GM19035 (cell line): Measurements from ENCODE around the gene ALPP.
"Not testable (repeated sequence)": the region's sequence is repeated elsewhere in the genome, so short reads cannot be mapped to it uniquely, and the experiment has no call there.

Source experiments
- ATAC-seq: cut with Tn5 transposase; IDR thresholded peaks from one replicate; pipeline ENCODE4 v1.9.1; 2021; ENCODE audit not compliant: unreplicated experiment

ALPP gene

DNA sequence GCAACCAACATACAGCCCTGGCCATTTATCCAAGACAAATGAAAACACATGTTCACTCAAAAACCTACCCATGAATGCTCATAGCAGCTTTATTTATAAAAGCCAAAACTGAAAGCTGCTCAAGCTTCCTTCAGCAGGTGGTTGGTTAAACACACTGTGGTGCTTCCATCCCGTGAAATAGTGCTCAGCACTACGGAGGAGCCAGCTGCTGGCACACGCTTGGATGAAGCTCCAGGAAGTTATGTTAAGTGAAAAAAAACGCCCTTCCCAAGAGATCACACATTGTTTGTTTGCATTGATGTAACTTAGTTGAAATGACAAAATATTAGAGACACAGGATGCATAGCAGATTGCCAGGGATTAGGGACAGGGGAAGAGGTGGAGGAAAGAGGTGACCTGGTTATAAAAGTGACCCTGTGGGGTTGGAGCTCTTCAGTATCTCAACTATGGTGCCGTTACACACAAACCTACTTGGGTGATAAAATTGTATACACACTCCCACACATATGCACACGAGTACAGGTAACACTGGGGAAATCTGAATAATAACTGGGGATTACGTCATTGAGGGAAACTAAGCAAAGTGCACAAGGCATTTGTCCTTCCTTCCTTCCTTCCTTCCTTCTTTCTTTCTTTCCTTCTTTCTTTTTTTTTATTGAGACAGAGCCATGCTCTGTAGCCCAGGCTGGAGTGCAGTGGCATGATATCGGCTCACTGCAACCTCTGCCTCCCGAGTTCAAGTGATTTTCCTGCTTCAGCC, 21.9 kb downstream of the ALPP start:
- no peak for ATAC-seq

DNA sequence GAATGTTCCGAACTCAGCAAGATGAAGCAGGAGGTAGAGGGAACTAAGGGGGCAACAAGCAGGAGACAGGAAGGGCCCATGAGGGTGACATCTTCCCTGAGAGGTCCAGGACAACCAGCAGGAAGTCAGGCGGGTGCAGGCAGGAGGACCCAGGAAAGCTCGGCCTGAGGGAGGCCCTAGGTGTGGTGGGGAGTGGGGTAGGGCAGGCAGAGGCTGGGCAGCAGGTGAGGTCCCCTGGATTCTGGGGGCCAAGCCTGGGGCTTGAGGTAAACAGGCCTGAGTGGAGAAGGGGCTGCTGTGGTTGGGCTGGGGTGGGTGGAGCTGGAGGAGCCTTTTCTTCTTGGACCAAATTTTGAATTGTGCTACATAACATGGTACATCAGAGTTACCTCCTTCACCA, 24.0 kb downstream of the ALPP start:
- no peak for ATAC-seq

DNA sequence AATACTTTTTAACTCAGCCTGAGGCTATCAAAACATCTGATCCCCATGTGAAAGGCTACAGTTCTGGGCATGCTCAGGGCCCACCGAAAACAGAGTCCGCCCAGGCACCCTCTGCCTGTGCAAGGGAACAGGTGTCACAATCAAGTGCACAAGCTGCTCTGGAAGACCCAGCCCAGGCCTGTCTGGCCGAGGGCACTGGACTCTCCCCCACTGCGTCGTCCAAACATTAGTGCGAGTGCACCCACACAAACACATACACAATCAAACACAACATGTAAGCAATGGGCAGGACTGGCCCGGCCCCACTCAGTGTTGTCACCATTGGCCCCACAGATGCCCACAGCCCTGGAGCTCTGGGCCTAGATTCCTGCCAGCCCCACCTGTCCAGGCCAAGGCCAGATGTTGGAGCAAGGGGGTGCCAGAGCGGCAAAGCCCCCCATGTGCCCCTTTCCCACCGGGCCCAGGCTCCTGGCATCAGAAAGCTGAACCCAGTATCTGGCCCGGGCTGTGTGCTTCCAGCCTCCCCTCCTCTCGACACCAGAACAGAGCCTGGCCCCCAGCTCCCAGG, 27.5 kb downstream of the ALPP start:
- no peak for ATAC-seq

DNA sequence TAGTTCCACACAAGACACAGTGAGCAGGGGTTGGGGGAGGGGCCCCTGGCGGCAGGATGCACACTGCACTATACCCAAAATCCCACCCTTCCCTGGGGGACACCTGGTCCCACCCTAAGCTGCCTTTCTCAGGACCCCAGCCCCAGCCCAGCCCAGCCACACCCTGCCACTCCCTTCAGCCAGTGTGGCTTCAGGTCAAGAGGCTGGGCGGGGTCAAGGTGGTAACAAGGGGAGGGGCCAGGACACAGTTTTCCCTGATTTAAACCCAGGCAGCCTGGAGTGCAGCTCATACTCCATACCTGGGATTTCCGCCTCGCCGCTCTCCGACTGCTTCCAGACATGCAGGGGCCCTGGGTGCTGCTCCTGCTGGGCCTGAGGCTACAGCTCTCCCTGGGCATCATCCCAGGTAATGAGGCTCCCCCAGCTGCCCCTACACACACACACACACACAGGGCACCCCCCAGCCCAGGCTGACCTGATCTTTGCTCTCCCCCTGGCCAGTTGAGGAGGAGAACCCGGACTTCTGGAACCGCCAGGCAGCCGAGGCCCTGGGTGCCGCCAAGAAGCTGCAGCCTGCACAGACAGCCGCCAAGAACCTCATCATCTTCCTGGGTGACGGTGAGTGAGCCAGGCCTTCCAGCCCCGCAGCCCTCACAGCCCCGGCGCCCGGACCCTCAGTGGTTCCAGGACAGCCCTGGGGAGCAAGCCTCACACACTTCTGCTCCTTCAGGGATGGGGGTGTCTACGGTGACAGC, 28.2 kb downstream of the ALPP start, which contains the start of gene ALPG:
Gene ALPG (plus strand): TSS at position 289 of the 755 bp plus-strand sequence. CDS start 51 bp downstream, at position 340.
- ATAC-seq: no peak

DNA sequence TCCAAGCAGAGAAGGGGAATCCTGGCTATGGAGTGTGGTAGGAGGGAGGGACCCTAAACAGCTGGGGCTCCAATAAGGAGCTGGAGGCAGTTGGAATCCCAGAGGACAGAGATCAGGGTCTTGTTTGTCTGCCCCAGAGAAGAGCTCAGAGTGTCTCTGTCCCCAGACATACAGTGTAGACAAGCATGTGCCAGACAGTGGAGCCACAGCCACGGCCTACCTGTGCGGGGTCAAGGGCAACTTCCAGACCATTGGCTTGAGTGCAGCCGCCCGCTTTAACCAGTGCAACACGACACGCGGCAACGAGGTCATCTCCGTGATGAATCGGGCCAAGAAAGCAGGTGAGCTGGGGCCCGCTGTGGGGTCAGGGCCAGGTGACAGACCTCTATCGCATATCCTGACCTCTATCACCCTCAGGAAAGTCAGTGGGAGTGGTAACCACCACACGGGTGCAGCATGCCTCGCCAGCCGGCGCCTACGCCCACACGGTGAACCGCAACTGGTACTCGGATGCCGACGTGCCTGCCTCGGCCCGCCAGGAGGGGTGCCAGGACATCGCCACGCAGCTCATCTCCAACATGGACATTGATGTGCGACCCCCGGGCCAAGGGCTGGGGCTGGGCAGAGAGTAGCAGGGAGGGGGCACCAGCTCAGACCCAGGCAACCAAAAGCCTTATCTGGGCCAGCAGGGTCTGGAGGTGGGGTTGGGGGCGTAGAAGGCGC, 29.0 kb downstream of the ALPP start:
- not testable (repeated sequence) for ATAC-seq

DNA sequence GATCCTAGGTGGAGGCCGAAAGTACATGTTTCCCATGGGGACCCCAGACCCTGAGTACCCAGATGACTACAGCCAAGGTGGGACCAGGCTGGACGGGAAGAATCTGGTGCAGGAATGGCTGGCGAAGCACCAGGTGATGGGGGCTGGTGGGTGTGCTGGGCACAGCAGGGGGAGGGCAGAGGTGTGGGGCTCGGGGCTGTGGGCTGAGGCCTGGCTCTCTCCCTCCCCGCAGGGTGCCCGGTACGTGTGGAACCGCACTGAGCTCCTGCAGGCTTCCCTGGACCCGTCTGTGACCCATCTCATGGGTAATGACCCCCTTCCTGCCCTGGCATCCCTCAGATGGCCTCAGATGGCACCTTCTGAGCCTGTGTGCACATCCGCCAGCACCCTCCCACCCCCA, 29.7 kb downstream of the ALPP start:
- not testable (repeated sequence) for ATAC-seq

DNA sequence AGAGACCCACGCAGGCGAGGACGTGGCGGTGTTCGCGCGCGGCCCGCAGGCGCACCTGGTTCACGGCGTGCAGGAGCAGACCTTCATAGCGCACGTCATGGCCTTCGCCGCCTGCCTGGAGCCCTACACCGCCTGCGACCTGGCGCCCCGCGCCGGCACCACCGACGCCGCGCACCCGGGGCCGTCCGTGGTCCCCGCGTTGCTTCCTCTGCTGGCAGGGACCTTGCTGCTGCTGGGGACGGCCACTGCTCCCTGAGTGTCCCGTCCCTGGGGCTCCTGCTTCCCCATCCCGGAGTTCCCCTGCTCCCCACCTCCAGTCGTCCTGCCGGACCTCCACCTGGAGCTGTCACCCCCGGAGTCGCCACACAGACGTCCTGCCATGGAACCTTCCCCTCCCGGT, 31.1 kb downstream of the ALPP start:
- ATAC-seq: not testable (repeated sequence)

DNA sequence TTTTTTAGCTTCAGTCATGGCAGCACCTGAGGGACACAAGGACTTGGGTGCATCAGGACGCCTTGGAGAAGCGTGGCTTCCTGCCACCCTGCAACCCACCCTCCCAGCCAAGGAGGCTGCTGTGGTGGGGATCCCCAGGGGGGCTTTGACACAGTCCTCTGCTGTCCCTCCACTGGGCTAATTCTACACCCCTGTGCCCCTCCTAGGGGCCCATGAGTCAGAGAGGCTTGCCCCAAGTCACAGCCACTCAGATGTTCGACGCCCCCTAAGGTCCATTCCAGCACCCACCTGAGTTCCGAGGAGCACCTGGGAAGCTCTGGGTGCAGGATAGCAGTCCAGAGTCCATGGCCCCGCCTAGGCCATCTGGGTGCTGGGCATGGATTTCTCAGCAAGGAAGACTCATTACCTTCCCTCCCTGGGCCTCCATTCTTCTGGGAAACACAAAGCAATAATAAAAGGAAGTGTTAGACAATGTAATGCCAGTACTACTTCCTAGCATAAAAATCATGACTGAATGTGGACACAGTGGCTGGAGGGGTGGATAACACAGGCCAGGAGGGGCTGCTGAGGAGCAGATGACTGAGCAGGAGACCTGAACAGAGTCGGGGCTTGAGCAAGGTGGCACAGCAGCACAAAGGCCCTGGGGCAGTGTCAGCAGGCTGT, 31.8 kb downstream of the ALPP start:
- ATAC-seq: no peak

DNA sequence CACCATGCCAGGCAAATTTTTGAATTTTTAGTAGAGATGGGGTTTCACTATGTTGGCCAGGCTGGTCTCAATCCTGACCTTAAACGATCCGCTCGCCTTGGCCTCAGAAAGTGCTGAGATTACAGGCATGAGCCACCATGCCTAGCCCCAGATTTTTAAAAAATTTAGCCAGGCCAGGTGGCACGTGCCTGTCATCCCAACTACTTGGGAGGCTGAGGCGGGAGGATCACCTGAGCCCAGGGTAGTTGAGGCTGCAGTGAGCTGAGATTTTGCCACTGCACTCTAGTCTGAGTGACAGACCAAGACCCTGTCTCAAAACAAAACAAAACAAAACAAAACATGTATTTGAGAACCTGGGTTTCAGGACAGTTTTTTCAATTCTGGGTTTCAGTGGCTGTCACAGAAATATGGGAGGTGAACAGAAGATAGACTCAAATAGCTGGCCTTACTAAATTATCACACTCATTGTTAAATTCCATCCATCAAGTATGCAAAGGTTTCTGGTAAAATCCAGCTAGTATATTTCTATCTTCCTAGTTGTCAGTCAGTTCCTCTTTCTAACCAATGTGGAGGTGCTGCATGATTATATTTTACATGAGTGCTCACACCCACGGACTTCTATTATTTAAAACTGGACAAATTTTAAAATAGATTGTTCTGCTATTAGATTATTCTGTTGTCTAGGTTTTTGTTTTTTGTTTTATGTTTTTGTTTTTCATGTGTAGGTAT, 33.5 kb downstream of the ALPP start:
- no peak for ATAC-seq

DNA sequence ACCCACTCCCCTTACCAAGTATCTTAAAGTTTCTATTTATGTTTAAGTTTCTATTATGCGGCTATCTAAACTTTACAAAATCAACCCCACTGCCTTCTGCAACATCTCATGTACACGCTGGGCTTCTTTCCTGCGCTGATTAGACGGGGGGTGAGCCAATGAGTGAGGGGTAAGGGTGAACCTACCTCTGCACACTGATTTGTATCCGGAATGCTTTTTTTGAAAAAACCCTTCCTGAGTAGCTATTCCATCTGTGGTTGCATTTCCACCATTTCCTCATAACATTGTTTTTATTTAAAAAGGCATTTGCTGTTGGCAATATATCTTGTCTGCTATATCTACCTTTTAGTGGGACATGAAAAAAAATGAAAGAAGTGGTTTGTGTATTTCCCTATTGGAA, 34.4 kb downstream of the ALPP start:
- no peak for ATAC-seq

DNA sequence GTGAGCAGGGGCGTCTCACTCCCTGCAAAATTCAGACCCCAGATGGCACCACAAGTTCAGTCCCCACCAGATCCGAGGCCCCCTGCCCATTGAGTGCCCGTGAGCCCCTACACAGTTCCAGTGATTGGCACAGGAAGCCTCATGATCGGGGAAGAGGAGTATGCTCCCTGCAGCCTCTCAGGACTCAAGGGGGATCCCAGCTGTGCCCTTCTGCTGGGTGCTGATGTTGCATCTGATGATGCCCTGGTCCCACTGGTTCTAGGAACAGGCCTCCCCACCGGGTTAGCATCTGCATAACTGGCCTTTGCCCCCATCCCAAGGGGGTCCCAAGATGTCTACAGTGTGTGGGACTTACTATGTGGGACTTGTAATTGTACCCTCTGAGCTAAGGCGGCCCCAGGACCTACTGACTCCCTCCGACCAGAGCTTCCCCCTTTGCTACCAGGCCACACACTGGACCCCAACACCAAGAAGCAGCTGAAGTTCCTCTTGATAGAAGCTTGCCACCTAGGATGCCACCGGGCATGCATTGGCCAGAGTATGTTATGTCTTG, 36.7 kb downstream of the ALPP start:
- no peak for ATAC-seq

DNA sequence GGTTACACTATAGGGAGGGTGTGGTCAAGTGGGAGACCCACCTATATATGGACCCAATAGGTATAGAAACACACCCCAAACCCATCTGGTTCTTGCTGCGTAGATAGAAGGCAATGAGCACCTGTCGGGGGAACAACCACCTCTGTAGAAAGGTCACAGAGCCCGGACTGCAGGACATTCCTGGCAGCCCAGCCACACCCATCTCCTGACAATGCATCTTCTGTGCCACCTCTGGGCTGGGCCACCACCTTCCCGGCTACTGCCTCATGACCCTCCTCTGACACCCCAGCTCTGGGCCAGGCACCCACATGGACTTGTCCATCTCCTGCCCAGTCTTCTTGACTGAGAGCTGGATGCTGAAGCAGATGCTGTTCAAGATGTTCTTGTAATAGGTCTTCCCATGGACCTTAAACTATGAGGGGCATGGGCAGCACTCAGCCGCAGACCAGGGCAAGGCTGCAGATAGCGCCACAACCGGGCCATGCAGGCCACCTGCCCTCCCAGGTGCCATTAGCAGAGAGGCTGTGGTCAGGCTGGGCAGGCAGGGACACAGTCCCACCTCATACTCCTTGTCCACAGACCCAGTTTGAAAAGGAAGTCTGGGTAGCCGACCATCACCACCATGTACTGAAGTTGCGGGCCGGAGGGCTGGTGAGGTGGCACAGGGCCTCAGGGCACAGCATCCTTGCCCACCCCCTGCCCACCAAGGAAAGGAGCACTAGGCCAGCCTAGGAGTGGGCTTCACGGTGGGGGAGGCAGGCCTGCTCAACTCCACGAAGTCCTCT, 37.4 kb downstream of the ALPP start:
- ATAC-seq: no peak

DNA sequence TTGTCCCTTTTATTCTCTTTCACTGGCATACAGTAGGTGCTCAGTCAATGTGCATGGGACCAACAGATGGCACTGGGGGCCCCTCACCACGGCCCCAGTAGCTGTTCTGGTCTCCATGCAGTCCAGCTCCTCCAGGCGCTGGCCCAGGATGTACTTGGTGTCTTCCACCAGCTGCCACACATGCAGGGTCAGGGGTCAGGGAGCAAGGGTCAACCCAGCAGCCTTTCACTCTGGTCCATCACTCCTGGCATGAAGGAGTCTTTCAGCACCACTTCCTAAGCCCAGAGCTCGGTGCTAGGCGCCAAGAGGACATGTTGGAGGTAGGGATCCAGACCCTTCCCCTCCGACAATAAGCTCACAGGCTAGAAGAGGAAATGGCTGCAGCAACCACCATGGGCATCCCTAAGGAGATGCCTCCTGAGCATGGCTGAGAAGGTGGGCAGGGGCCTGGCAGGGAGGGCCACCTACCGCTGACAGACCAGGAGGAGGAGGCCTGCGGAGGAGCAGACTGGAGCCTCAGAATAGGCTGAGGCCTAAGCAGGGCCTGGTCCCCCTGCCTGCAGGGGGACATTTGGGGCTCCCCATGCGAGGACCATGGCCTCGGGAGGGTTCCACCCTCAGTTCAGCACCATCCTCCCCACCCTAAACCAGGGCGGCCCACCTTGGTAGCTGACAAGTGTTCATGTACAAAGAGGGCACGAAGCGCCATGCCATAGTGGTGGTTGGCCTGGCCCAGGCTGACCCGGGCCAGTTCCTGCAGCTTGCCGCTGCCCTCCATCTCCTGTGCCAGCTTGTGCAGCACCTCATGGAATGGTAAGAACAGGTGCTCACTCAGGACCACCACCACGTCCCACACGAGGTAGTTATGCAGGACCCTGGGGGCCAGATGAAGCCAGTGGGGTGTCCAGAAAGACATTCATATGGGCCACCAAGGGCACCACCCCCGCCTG, 38.2 kb downstream of the ALPP start:
- ATAC-seq: no peak

DNA sequence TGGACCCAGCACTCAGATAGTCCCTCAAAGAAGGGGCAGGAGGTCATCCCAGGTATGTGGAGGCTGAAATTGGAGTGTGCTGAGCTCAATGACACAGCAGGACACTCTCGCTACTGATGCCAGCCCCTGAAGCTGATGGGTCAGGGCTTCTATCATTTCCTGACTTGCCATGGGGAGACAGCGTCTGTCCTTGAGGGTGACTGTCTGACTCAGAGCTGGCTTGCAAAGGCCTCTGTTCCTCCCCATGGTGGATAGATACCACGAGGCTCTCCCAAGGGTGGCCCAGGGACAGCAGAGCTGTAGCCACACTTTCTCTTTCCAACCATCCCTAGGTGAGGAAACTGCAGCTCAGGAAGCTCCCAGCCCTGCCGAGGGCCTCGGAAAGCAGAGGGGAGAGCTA, 38.9 kb downstream of the ALPP start:
- no peak for ATAC-seq

DNA sequence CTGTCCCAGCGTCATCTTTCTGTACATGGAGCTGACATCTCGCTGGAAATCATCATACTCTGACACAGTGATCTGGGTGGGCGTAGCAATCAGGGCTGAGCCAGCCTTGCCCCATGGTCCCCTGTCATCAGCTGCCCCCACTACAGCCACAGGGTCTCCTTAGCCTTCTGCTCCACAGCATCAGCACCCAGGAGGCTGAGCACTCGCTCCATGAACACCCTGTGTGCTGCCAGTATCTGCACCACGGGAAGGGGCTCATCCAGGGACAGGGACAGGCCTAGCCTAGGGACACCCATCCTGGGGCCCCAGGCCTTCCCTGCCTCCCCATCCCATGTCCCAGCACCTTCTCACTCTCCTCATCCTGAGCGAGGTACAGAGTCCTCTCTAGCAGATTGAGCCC, 39.5 kb downstream of the ALPP start:
- ATAC-seq: no peak

DNA sequence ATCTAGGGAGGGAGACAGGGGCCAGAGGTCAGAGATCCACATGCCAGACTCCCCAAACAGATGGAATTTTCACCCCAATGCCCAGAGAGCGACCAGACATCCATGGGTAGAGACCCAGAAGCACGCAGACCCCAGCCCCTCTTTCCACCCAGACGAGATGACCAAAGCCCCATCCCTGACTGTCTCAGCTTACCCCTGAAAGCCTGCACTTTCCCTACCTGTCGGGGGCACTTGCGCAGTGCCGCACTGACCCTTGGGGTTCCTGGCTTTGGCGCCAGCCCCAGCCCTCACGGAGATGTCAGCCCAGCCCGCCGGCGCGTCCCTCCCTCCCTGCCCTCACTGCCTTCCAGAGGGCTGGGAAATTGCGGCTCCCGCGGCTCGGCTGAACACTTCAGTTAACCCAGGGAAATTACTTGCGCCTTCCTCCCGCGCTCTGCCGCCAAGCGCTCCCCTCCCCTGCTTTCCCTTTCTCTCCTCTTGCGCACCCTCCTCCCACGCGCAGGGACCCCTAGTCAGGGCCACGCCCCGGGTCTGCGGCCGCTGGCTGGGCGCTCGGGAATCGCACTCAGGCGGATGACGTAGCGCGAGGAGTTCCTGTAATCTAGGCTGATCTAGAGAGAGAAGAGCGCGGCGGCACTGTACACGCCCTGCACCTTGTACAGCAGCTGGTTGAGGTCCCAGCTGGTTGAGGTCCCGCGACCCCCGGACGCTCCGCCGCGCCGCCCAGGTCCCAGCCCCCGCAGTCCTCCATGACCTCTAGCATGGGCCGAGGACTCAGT, 40.1 kb downstream of the ALPP start:
- ATAC-seq: no peak
